ENCODE data around the gene NEK4.

The NEK4 gene

GRCh38 chr3:52770496-52771333 is at the start of gene NEK4:
Gene NEK4, minus strand, starts transcription at chr3:52770940. Its CDS starts 194 bp downstream, at chr3:52770746.
- peak; percentile 86 for DNase-seq

- no peak for DNase-seq
Measured at GRCh38 chr3:52819936-52820335, 49.2 kb upstream of the NEK4 start.

GRCh38 chr3:52817860-52818259 is 47.1 kb upstream of the NEK4 start:
- DNase-seq = no peak

- no peak for DNase-seq
Measured at GRCh38 chr3:52817221-52817620, 46.5 kb upstream of the NEK4 start.

- no peak for DNase-seq
Measured at GRCh38 chr3:52816654-52817053, 45.9 kb upstream of the NEK4 start.

GRCh38 chr3:52816199-52816598 is 45.5 kb upstream of the NEK4 start:
- no peak for DNase-seq

- no peak for DNase-seq
Measured at GRCh38 chr3:52813810-52814209, 43.1 kb upstream of the NEK4 start.

- no peak for DNase-seq
Measured at GRCh38 chr3:52811452-52812011, 40.8 kb upstream of the NEK4 start.

GRCh38 chr3:52810923-52811322 is 40.2 kb upstream of the NEK4 start:
- no peak for DNase-seq

GRCh38 chr3:52809662-52810377 is 39.1 kb upstream of the NEK4 start:
- DNase-seq = no peak

- DNase-seq = no peak
Measured at GRCh38 chr3:52809149-52809548, 38.4 kb upstream of the NEK4 start.

GRCh38 chr3:52805270-52806039 is 34.7 kb upstream of the NEK4 start:
- DNase-seq = no peak

GRCh38 chr3:52801839-52802238 is 31.1 kb upstream of the NEK4 start:
- no peak for DNase-seq

GRCh38 chr3:52800079-52800478 is 29.3 kb upstream of the NEK4 start:
- no peak for DNase-seq

GRCh38 chr3:52798978-52799476 is 28.3 kb upstream of the NEK4 start:
- DNase-seq = no peak

GRCh38 chr3:52798376-52798977 is 27.7 kb upstream of the NEK4 start:
- DNase-seq = no peak

GRCh38 chr3:52796411-52796810 is 25.7 kb upstream of the NEK4 start:
- DNase-seq = no peak

- DNase-seq = no peak
Measured at GRCh38 chr3:52795298-52795900, 24.7 kb upstream of the NEK4 start.

GRCh38 chr3:52794612-52795099 is 23.9 kb upstream of the NEK4 start, which contains the start of gene ITIH3:
Gene ITIH3, plus strand, starts transcription at chr3:52794796. Its CDS starts 8 bp downstream, at chr3:52794804.
- DNase-seq = no peak

GRCh38 chr3:52793702-52794611 is 23.2 kb upstream of the NEK4 start:
- no peak for DNase-seq

All from GF-D8 (cell line).